Measurements from ENCODE around the gene UBTF. TPM values are rescaled to one million over a fixed set of nuclear protein-coding genes. Genes with fewer than 3 reads are reported as not detected.
A peak's percentile ranks its signal among the peaks of the same experiment; 100 is the strongest.

UBTF gene
- total RNA-seq, 4 donors from 2014 or later = 36.2 to 64.3 (median 46.0) TPM

GRCh38 chr17:44202756-44203155 is 16.7 kb downstream of the UBTF start:
- peak overlapping the region in 2 of 4 donors; percentile 12 to 24 for H3K27ac ChIP-seq
- in situ Hi-C loops (cut with MboI; ENCODE audit: low sequenced_read_pairs in 4 of 4) = loop anchor here (5.0 to 25.0 kb wide), 4 partner anchors 125 to 310 kb away; partner anchors contain the start of gene GPATCH8 (in 3 of the 4)
- H3K4me3 ChIP-seq = no peak overlapping the region
- DNase-seq (no peak), ATAC-seq (no peak)
- H3K9me3 ChIP-seq = no peaks in the 10 kb centered on the region
- H3K4me1 ChIP-seq = peaks cover 9 to 15% of the 10 kb centered on the region in 2 donors
- H3K27me3 ChIP-seq = no peaks in the 10 kb centered on the region
- peaks cover 0 to 13% of the 10 kb centered on the region in 2 donors for H3K36me3 ChIP-seq
- TF ChIP-seq CTCF (IDR thresholded peaks at IDR 0.05 in 4 of 5, conservative IDR thresholded peaks at IDR 0.05 in 1 of 5) (no peak), POLR2A (IDR thresholded peaks at IDR 0.05) (no peak)
- intact Hi-C loops (cut with DNase I; ENCODE audit: low total_unique reads) = no loop called here

GRCh38 chr17:44200478-44201155 is 18.9 kb downstream of the UBTF start:
- Histone ChIP-seq H3K27me3 (no peaks in the 10 kb centered on the region), H3K4me1 (peaks cover 9 to 15% of the 10 kb centered on the region in 2 donors), H3K9me3 (no peaks in the 10 kb centered on the region), H3K27ac (peak overlapping the region; percentile 94 to 98 (median 95)), H3K4me3 (peak overlapping the region; percentile 71 to 88 (median 84)), H3K36me3 (peaks cover 0 to 16% of the 10 kb centered on the region in 2 donors)
- TF ChIP-seq CTCF (IDR thresholded peaks at IDR 0.05 in 4 of 5, conservative IDR thresholded peaks at IDR 0.05 in 1 of 5) = no peak
- no peak for TF ChIP-seq POLR2A (IDR thresholded peaks at IDR 0.05)
- DNase-seq (no peak), ATAC-seq (peak in 1 of 2 donors; percentile 9)
- intact Hi-C loops (cut with DNase I; ENCODE audit: low total_unique reads) = loop anchor here (1.0 kb wide), 2 partner anchors 14 to 18 kb away; partner anchors contain the start of gene TMUB2
- in situ Hi-C loops (cut with MboI; ENCODE audit: low sequenced_read_pairs in 4 of 4) = loop anchor here (5.0 to 25.0 kb wide), 4 partner anchors 127 to 312 kb away; partner anchors contain the start of gene GPATCH8 (in 3 of the 4)

GRCh38 chr17:44199553-44200477 is 19.7 kb downstream of the UBTF start, which contains the start of gene ATXN7L3:
ATXN7L3 (minus strand) TSS chr17:44199884; CDS start chr17:44198070, 1,814 bp downstream.
- intact Hi-C loops (cut with DNase I; ENCODE audit: low total_unique reads) = loop anchor here (1.0 kb wide), 2 partner anchors 14 to 18 kb away; partner anchors contain the start of gene TMUB2

More at GRCh38 chr17:44199553-44200477, 19.7 kb downstream of the UBTF start, which contains the start of gene ATXN7L3:
- H3K27me3 ChIP-seq = no peaks in the 10 kb centered on the region
- peaks cover 9 to 15% of the 10 kb centered on the region in 2 donors for H3K4me1 ChIP-seq
- H3K36me3 ChIP-seq = peaks cover 0 to 24% of the 10 kb centered on the region in 2 donors
- H3K27ac ChIP-seq = peak within 1 kb of the TSS; percentile 94 to 98 (median 95)
- TF ChIP-seq CTCF (IDR thresholded peaks at IDR 0.05 in 4 of 5, conservative IDR thresholded peaks at IDR 0.05 in 1 of 5) = no peak
- peak; percentile 59 to 65 for TF ChIP-seq POLR2A (IDR thresholded peaks at IDR 0.05)
- DNase-seq (peak; percentile 99), ATAC-seq (peak; percentile 80 to 82)
- in situ Hi-C loops (cut with MboI; ENCODE audit: low sequenced_read_pairs in 4 of 4) = loop anchor here (5.0 to 25.0 kb wide), 4 partner anchors 127 to 312 kb away; partner anchors contain the start of gene GPATCH8 (in 3 of the 4)
- peak within 1 kb of the TSS; percentile 82 to 96 (median 86) for H3K4me3 ChIP-seq
- no peaks in the 10 kb centered on the region for H3K9me3 ChIP-seq

All from gastrocnemius medialis (tissue), 4 donors.